NCI-H2081 (cell line): ENCODE measurements around the gene IRX2.

Source experiments
- DNase-seq, 2 experiments: peaks; one replicate each; lab custom pipeline; 2025; lab: John Stamatoyannopoulos, UW

Gene IRX2

GRCh38 chr5:2697041-2697440 lies 54.4 kb downstream of the IRX2 start:
- DNase-seq: no peak
